RWPE1 (cell line): Measurements from ENCODE around the gene CES3.

Experiments used
- CTCF ChIA-PET: fragments of 350-600 bp; sonication (Branson Sonifier 250); formaldehyde crosslinking; extraction: SDS; loops from one replicate; lab custom pipeline; 2021; lab: Yijun Ruan, JAX
- POLR2A ChIA-PET: fragments of 400-600 bp; formaldehyde crosslinking; extraction: SDS; loops from one replicate; lab custom pipeline; 2020; ENCODE audit warnings: antibody characterized with exemption; ENCODE audit not compliant: low non-redundant PET; lab: Yijun Ruan, JAX
- DNase-seq: peaks from one replicate; pipeline ENCODE4 v3.0.0; 2012; ENCODE audit warnings: low spot score
- H3K27ac ChIP-seq: fragments of 450-650 bp; 2 replicates; pipeline ENCODE4 v1.5.1; 2017
- TF ChIP-seq, protein P1 (sequence below): fragments of 450-650 bp; conservative IDR thresholded peaks from 2 replicates; pipeline ENCODE4 v1.5.1; 2017; ENCODE audit warnings: low read depth, mild to moderate bottlenecking

Gene CES3

DNA sequence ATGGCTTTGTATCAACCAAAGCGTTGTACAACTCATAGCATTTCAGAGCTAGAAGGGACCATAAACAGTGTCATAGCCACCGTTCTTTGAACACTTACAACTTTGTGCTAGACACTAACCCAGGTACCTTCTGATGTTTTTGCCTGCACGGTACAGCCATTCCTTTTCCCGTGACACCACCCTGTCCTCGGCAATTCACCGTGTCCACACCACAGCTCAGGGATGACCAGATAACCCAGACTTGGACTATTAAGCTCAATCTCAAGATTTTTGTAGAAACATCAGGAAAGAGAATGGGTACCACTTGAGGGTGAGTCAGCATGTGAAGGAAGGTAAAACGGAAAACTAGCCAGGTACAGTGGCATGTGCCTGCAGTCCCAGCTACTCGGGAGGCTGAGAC lies 58.1 kb downstream of the CES3 start:
- no peak overlapping the region for H3K27ac ChIP-seq
- CTCF ChIA-PET = interaction anchor here (3.1 kb wide), 1 partner anchor 136 kb away, joined by 27 read pairs; no protein-coding TSS in a partner anchor
- TF ChIP-seq, protein P1, sequence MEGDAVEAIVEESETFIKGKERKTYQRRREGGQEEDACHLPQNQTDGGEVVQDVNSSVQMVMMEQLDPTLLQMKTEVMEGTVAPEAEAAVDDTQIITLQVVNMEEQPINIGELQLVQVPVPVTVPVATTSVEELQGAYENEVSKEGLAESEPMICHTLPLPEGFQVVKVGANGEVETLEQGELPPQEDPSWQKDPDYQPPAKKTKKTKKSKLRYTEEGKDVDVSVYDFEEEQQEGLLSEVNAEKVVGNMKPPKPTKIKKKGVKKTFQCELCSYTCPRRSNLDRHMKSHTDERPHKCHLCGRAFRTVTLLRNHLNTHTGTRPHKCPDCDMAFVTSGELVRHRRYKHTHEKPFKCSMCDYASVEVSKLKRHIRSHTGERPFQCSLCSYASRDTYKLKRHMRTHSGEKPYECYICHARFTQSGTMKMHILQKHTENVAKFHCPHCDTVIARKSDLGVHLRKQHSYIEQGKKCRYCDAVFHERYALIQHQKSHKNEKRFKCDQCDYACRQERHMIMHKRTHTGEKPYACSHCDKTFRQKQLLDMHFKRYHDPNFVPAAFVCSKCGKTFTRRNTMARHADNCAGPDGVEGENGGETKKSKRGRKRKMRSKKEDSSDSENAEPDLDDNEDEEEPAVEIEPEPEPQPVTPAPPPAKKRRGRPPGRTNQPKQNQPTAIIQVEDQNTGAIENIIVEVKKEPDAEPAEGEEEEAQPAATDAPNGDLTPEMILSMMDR = no peak
- POLR2A ChIA-PET = no interaction called here
- no peak for DNase-seq

DNA sequence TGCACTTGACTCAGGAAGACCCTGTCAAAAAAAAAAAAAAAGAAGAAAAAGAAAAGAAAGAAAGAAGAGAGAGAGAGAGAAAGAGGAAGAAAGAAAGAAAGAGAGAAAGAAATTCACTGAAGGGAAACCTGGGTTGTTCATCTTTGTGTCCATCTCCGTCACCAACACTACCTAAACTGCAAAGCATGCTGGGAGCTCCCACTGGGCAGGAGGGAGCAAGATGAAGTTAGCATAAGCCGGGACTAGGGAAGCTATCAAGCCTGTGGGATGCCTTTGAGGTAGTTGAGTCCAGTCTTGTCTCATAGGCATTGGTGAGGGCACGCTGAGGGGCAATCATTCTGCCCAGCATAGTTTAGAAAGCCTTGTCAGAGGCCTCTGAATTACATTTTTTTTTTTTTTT lies 60.3 kb downstream of the CES3 start:
- CTCF ChIA-PET = interaction anchor here (0.6 kb wide), 1 partner anchor 153 kb away, joined by 4 read pairs; no protein-coding TSS in a partner anchor
- H3K27ac ChIP-seq = no peak overlapping the region
- POLR2A ChIA-PET = interaction anchor here (0.7 kb wide), 1 partner anchor 8 kb away, joined by 3 read pairs; no protein-coding TSS in a partner anchor
- TF ChIP-seq, protein P1 = no peak
- DNase-seq = no peak

DNA sequence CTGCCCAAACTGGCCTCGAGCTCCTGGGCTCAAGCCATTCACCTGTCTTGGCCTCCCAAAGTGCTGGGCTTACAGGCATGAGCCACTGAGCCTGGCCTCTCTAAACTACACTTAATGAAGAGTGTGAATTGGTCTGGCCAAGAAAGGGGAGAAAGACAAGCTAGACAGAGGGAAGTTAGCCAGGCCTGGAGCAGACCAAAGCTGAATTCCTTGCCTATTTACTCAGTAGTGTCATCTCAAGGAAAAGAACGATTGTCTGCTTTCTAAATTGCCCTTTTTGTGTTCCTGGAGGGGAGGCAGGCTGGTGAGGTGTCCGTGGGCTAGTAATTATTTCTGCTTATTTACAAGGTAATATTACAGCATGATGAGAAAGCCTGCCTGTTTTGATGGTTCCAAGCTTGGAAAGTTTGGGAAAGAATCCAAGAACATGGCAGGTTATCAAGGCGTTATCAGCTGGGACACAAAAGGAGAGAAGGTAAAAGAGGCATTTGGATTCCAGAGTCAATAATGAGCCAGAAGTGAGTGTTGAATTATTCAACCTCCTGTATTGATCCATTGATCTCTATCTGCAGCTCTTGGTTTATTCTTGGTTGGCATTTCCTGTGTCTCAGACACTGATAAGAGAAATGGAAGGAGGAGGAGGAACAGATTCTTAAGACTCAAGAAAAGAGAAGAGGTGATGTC lies 61.6 kb downstream of the CES3 start:
- DNase-seq = no peak
- ChIA-PET POLR2A (no interaction called here), CTCF (interaction anchor here (0.6 to 1.1 kb wide), 3 partner anchors 62 to 222 kb away, joined by 3 to 4 read pairs (median 3); partner anchors contain the start of gene CES3)
- TF ChIP-seq, protein P1 = no peak
- H3K27ac ChIP-seq = no peak overlapping the region

DNA sequence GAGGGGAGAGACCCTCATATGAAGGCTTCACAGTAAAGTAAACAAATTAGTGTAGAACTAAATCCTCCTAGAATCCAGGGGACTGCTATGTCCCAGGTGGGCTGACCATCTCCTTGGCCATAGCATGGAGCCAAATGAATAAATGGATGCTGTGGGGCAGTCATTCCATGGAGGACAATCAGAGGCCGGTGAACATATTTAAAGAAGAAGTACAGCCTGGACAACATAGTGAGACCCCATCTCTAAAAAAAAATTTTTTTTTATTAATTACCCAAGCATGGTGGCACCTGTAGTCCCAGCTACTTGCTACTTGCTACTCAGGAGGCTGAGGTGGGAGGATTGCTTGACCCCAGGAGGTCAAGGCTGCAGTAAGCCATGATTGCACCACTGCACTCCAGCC lies 62.6 kb downstream of the CES3 start:
- POLR2A ChIA-PET = no interaction called here
- TF ChIP-seq, protein P1 = no peak
- CTCF ChIA-PET = interaction anchor here (0.7 kb wide), 1 partner anchor 63 kb away, joined by 4 read pairs; the partner anchor contains the start of gene CES3
- H3K27ac ChIP-seq = no peak overlapping the region
- DNase-seq = no peak
